H1 (cell line): Measurements from ENCODE around the gene MRPS10. TPM values are rescaled to one million over a fixed set of nuclear protein-coding genes. Genes with fewer than 3 reads are reported as not detected.

ENCODE experiments used
- CTCF ChIA-PET: fragments of 300-600 bp; sonication (Branson Sonifier 250); formaldehyde crosslinking; loops from one replicate; lab custom pipeline; 2021; ENCODE audit not compliant: partially characterized antibody; lab: Charles Lee
- POLR2A ChIA-PET: fragments of 300-600 bp; sonication (Branson Sonifier 250); formaldehyde crosslinking; loops from one replicate; lab custom pipeline; 2021; ENCODE audit warnings: inconsistent platforms; ENCODE audit not compliant: partially characterized antibody; lab: Charles Lee
- DNase-seq, 2 experiments: peaks; one replicate each; pipeline versions ENCODE4 v3.0.0 to v3.0.0-alpha.2; 2010 to 2022; ENCODE audit warnings: low spot score in 2 of 2, low read depth in 1 of 2, mixed read lengths in 1 of 2
- FAIRE-seq: peaks from 2 replicates; lab custom pipeline; 2011; peaks lifted over from hg19 to GRCh38; lab: Jason Lieb, UNC
- H2AFZ ChIP-seq: 2 replicates; pipeline ENCODE4 v1.8.1; 2012; ENCODE audit warnings: low read length, inconsistent platforms
- H2AK5ac ChIP-seq: 2 replicates; pipeline ENCODE4 v1.6.1; 2013; ENCODE audit warnings: low read depth, low read length
- H2BK120ac ChIP-seq: replicated peaks from 2 replicates; pipeline ENCODE3; 2013; ENCODE audit warnings: low read depth, low read length, inconsistent platforms
- H2BK12ac ChIP-seq: 2 replicates; pipeline ENCODE4 v1.6.1; 2013; ENCODE audit warnings: low read depth, low read length
- H2BK15ac ChIP-seq: 2 replicates; pipeline ENCODE4 v1.6.1; 2013; ENCODE audit warnings: low read length
- H2BK20ac ChIP-seq: 2 replicates; pipeline ENCODE4 v1.6.1; 2013; ENCODE audit warnings: low read length
- H2BK5ac ChIP-seq: 2 replicates; pipeline ENCODE4 v1.6.1; 2013; ENCODE audit warnings: low read depth, low read length
- H3K14ac ChIP-seq: 2 replicates; pipeline ENCODE4 v1.6.1; 2013; ENCODE audit warnings: inconsistent platforms; ENCODE audit not compliant: insufficient read length
- H3K18ac ChIP-seq: 2 replicates; pipeline ENCODE4 v1.6.1; 2013; ENCODE audit warnings: low read length; ENCODE audit errors: extremely low read depth
- H3K23ac ChIP-seq: 2 replicates; pipeline ENCODE4 v1.6.1; 2013; ENCODE audit warnings: inconsistent platforms; ENCODE audit not compliant: insufficient read length
- H3K23me2 ChIP-seq: 2 replicates; pipeline ENCODE4 v1.6.1; 2013; ENCODE audit warnings: low read depth, low read length
- H3K27ac ChIP-seq: 2 replicates; pipeline ENCODE4 v1.6.1; 2011; ENCODE audit warnings: low read depth, low read length, inconsistent platforms
- H3K27me3 ChIP-seq, 4 experiments: replicated peaks in 1 of 4; 1 replicate in 1 of 4; 2 replicates in 3 of 4; pipeline versions ENCODE4 v1.6.1 to v1.8.1; 2011 to 2013; ENCODE audit warnings: low read length in 3 of 4, mild to moderate bottlenecking in 3 of 4, inconsistent platforms in 2 of 4, mixed read lengths in 2 of 4, moderate library complexity in 1 of 4; ENCODE audit not compliant: control insufficient read depth in 3 of 4, insufficient read depth in 3 of 4; ENCODE audit errors: extremely low read depth in 1 of 4
- H3K36me3 ChIP-seq, 4 experiments: 2 replicates each; pipeline versions ENCODE4 v1.6.1 to v1.8.1; 2011 to 2013; ENCODE audit warnings: mild to moderate bottlenecking in 4 of 4, low read length in 3 of 4, moderate library complexity in 2 of 4, control low read depth in 1 of 4, inconsistent platforms in 1 of 4; ENCODE audit not compliant: insufficient read depth in 4 of 4, control insufficient read depth in 2 of 4
- H3K4ac ChIP-seq: replicated peaks from 2 replicates; pipeline ENCODE3; 2013; ENCODE audit warnings: low read length, low read depth, mixed read lengths, inconsistent platforms; ENCODE audit not compliant: insufficient read length
- H3K4me1 ChIP-seq, 4 experiments: replicated peaks in 1 of 4; 1 replicate in 1 of 4; 2 replicates in 3 of 4; pipeline versions ENCODE4 v1.6.1 to v1.8.1; 2011 to 2013; ENCODE audit warnings: low read length in 3 of 4, inconsistent platforms in 2 of 4, mixed read lengths in 1 of 4; ENCODE audit not compliant: insufficient read depth in 4 of 4, control insufficient read depth in 3 of 4
- H3K4me2 ChIP-seq, 2 experiments: 2 replicates each; pipeline versions ENCODE4 v1.6.1 to v1.8.1; 2011 to 2013; ENCODE audit warnings: low read depth in 2 of 2, low read length in 2 of 2, control low read depth in 1 of 2, inconsistent platforms in 1 of 2, mild to moderate bottlenecking in 1 of 2; ENCODE audit not compliant: insufficient read depth in 1 of 2
- H3K4me3 ChIP-seq, 4 experiments: fragments of 200-600, 300-600 bp in 1 of 4; sonication (generic), shearing (Covaris generic), sonication (Bioruptor Twin) in 1 of 4; 2 replicates each; pipeline versions ENCODE4 v1.5.1 to v1.8.1; 2011 to 2016; ENCODE audit warnings: low read length in 4 of 4, low read depth in 3 of 4, control low read depth in 2 of 4, inconsistent platforms in 2 of 4, mild to moderate bottlenecking in 2 of 4, mixed read lengths in 1 of 4, moderate library complexity in 1 of 4; ENCODE audit not compliant: insufficient read depth in 2 of 4; ENCODE audit errors: extremely low read depth in 1 of 4
- H3K56ac ChIP-seq: replicated peaks from 2 replicates; pipeline ENCODE3; 2013; ENCODE audit warnings: low read depth, mild to moderate bottlenecking, mixed read lengths, low read length, inconsistent platforms; ENCODE audit not compliant: insufficient read length
- H3K79me1 ChIP-seq: 2 replicates; pipeline ENCODE4 v1.6.1; 2013; ENCODE audit warnings: low read depth, low read length, control low read depth
- H3K79me2 ChIP-seq, 2 experiments: 2 replicates each; pipeline versions ENCODE4 v1.6.1 to v1.8.1; 2012 to 2013; ENCODE audit warnings: low read length in 2 of 2, mild to moderate bottlenecking in 2 of 2, inconsistent platforms in 1 of 2; ENCODE audit not compliant: insufficient read depth in 2 of 2, control insufficient read depth in 1 of 2
- H3K9ac ChIP-seq, 4 experiments: replicated peaks in 1 of 4; 1 replicate in 1 of 4; 2 replicates in 3 of 4; pipeline versions ENCODE4 v1.6.1 to v1.8.1; 2011 to 2013; ENCODE audit warnings: low read depth in 3 of 4, low read length in 3 of 4, control low read depth in 2 of 4, mild to moderate bottlenecking in 2 of 4, moderate library complexity in 2 of 4, inconsistent platforms in 1 of 4; ENCODE audit errors: extremely low read depth in 1 of 4
- H3K9me3 ChIP-seq, 2 experiments: 2 replicates each; pipeline versions ENCODE4 v1.6.1 to v1.8.1; 2012 to 2013; ENCODE audit warnings: mild to moderate bottlenecking in 2 of 2, moderate library complexity in 2 of 2, control low read depth in 1 of 2, inconsistent platforms in 1 of 2, low read depth in 1 of 2, low read length in 1 of 2, mixed read lengths in 1 of 2; ENCODE audit not compliant: insufficient read depth in 2 of 2
- H4K20me1 ChIP-seq, 2 experiments: replicated peaks in 1 of 2; 2 replicates each; pipeline versions ENCODE3 to v1.8.1; 2011 to 2013; ENCODE audit warnings: inconsistent platforms in 2 of 2, low read length in 2 of 2, mild to moderate bottlenecking in 1 of 2; ENCODE audit not compliant: insufficient read depth in 2 of 2, control insufficient read depth in 1 of 2
- H4K5ac ChIP-seq: 2 replicates; pipeline ENCODE4 v1.6.1; 2013; ENCODE audit warnings: low read length, low read depth, mixed read lengths, inconsistent platforms; ENCODE audit not compliant: insufficient read length
- H4K8ac ChIP-seq: 2 replicates; pipeline ENCODE4 v1.8.0; 2013; ENCODE audit warnings: mild to moderate bottlenecking, moderate library complexity, low read length, inconsistent platforms; ENCODE audit not compliant: insufficient read depth; ENCODE audit errors: extremely low read depth
- H4K91ac ChIP-seq: replicated peaks from 2 replicates; pipeline ENCODE3; 2013; ENCODE audit warnings: low read length, mixed read lengths, inconsistent platforms; ENCODE audit not compliant: insufficient read length
- ASH2L ChIP-seq: fragments of 200-600, 300-600 bp; sonication (generic); IDR thresholded peaks from one replicate; pipeline ENCODE4 v1.7.1; 2017; ENCODE audit warnings: low read length
- CHD1 ChIP-seq: IDR thresholded peaks from 2 replicates; pipeline ENCODE4 v1.6.1; 2012; ENCODE audit warnings: low read depth, low read length, improper control_type of control experiment
- CTBP2 ChIP-seq: IDR thresholded peaks from 2 replicates; pipeline ENCODE4 v1.7.0; 2011; ENCODE audit warnings: borderline replicate concordance, mild to moderate bottlenecking, moderate library complexity, mixed read lengths, low read length; ENCODE audit not compliant: insufficient read depth, insufficient read length
- EGR1 ChIP-seq: IDR thresholded peaks from 2 replicates; pipeline ENCODE4 v1.6.1; 2011; ENCODE audit warnings: low read depth, low read length, borderline replicate concordance
- RAD21 ChIP-seq, 2 experiments: IDR thresholded peaks in 1 of 2; conservative IDR thresholded peaks in 1 of 2; 2 replicates each; pipeline ENCODE4 v1.6.1; 2011; ENCODE audit warnings: low read depth in 2 of 2, low read length in 2 of 2, improper control_type of control experiment in 1 of 2, inconsistent platforms in 1 of 2, mild to moderate bottlenecking in 1 of 2, moderate library complexity in 1 of 2
- SP2 ChIP-seq: IDR thresholded peaks from 2 replicates; pipeline ENCODE4 v1.6.1; 2012; ENCODE audit warnings: mild to moderate bottlenecking, low read length, inconsistent platforms
- WGBS, 2 experiments: shearing (Covaris generic) in 1 of 2; methylation state at CpG; one replicate each; pipeline versions ENCODE4 v1.1.6 to v1.1.7; 2013 to 2015; ENCODE audit warnings: low lambda C conversion rate in 2 of 2, mixed read lengths in 2 of 2, inconsistent platforms in 1 of 2, low coverage in 1 of 2, missing lambda C conversion rate in 1 of 2; ENCODE audit not compliant: insufficient replicate concordance in 2 of 2, insufficient coverage in 1 of 2, insufficient read length in 1 of 2; ENCODE audit errors: extremely low coverage in 1 of 2, missing lambda C conversion rate in 1 of 2; 5-methylcytosine and 5-hydroxymethylcytosine counted together
- polyA plus RNA-seq, 7 experiments: library from polyadenylated mRNA; depleted of rRNA in 3 of 7; stranded (reverse) in 5 of 7; unstranded in 2 of 7; fragments of >200 nt in 5 of 7; fragments of 200-250 nt in 2 of 7; gene quantifications; 1 replicate in 5 of 7; 2 replicates in 1 of 7; 4 replicates in 1 of 7; pipeline versions ENCODE4 v1.2.1 to v1.2.3, GENCODE V29; 2011 to 2013; ENCODE audit warnings: missing spikeins in 2 of 7, mixed read lengths in 2 of 7
- total RNA-seq: library from RNA; stranded (reverse); fragmentation: NEBNext Ultra II Directional; extraction: Animal tissue kit (Norgen Biotek cat#: 25700); gene quantifications from 2 replicates; pipeline ENCODE4 v1.2.1, GENCODE V29; 2021

Gene MRPS10
- total and polyA plus RNA-seq, 2 of the 8 experiments (the other 6 are each of a cell fraction or from before 2014, with no cell fraction given): 20.5 to 33.6 TPM

DNA sequence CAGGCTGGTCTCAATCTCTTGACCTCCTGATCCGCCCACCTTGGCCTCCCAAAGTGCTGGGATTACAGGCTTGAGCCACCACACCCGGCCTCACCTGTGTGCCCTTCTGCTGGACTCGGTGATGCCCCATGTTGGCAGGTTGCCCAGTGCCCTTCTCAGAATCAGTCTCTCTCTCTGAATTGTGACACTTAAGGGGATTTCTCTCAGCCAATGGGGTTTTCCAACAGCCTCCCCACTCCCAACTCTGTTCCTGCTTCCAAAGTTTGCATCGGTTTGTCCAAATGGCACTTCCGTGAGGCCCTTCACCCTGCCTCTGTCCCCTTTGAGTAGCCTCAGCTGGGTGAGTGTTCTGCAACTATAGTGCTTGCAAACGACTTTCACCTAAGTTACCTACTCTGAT lies 3.1 kb upstream of the MRPS10 start:
- no peak for FAIRE-seq
- no peak overlapping the region for H2BK5ac ChIP-seq
- H3K23ac ChIP-seq: no peak overlapping the region
- no peak overlapping the region for H2BK12ac ChIP-seq
- no peaks in the 10 kb centered on the region for H3K79me1 ChIP-seq
- ChIA-PET CTCF (no interaction called here), POLR2A (interaction anchor here (1.2 to 1.6 kb wide), 3 partner anchors 78 to 123 kb away, joined by 3 to 5 read pairs (median 4); partner anchors contain the start of gene C6orf132)
- no peak overlapping the region for H4K91ac ChIP-seq
- no peak overlapping the region for H2BK120ac ChIP-seq
- H3K27me3 ChIP-seq: no peaks in the 10 kb centered on the region
- no peak overlapping the region for H2BK20ac ChIP-seq
- H2AK5ac ChIP-seq: no peak overlapping the region
- peak overlapping the region; percentile 53; the same call in 1 of the 2 replicates for H2BK15ac ChIP-seq
- H3K14ac ChIP-seq: no peak overlapping the region
- no peaks in the 10 kb centered on the region; a peak in 1 of 7 replicates for H3K4me1 ChIP-seq
- no peaks in the 10 kb centered on the region; the same call in 1 of the 2 replicates for H3K23me2 ChIP-seq
- no peak overlapping the region for H2AFZ ChIP-seq
- H3K9ac ChIP-seq: no peak overlapping the region
- no peak overlapping the region for H3K56ac ChIP-seq
- H3K9me3 ChIP-seq: no peaks in the 10 kb centered on the region
- no peak overlapping the region for H3K4ac ChIP-seq
- H4K5ac ChIP-seq: no peak overlapping the region
- no peak overlapping the region for H3K4me2 ChIP-seq
- peaks cover 0 to 9% of the 10 kb centered on the region in 2 experiments; a peak in 2 of 4 replicates for H3K79me2 ChIP-seq
- no peaks in the 10 kb centered on the region for H3K36me3 ChIP-seq
- TF ChIP-seq CHD1 (no peak), SP2 (no peak), CTBP2 (no peak), EGR1 (no peak), ASH2L (no peak), RAD21 (IDR thresholded peaks at IDR 0.05 in 1 of 2, conservative IDR thresholded peaks at IDR 0.05 in 1 of 2; ENCODE audit: low read depth in 2 of 2, low read length in 2 of 2) (no peak)
- TF ChIP-seq, all 59 proteins: peak for 0
- no peaks in the 10 kb centered on the region for H4K20me1 ChIP-seq
- no peak overlapping the region for H4K8ac ChIP-seq
- no peak overlapping the region for H3K18ac ChIP-seq
- WGBS, 2 experiments: 91% methylated on average over 6 of the region's 6 CpGs; no CpG with 5 or more reads in 1 of the 2 experiments
- no peak overlapping the region for H3K4me3 ChIP-seq
- H3K27ac ChIP-seq: no peak overlapping the region
- no peak for DNase-seq
